Transverse colon (tissue), 4 donors: Measurements from ENCODE around the gene NEURL1B.

ENCODE experiments used
- EP300 ChIP-seq: sonication (generic); formaldehyde crosslinking; IDR thresholded peaks from one replicate; pipeline ENCODE4 v1.6.1; 2017; ENCODE audit warnings: antibody characterized with exemption, low read depth
- POLR2A ChIP-seq: fragments of 450-650 bp; IDR thresholded peaks from one replicate; pipeline ENCODE4 v1.6.1; 2016; ENCODE audit warnings: antibody characterized with exemption, mild to moderate bottlenecking, moderate library complexity
- POLR2AphosphoS5 ChIP-seq, 3 donors: sonication (generic); formaldehyde crosslinking; IDR thresholded peaks; one replicate each; pipeline ENCODE4 v1.6.1; 2016; ENCODE audit warnings: antibody characterized with exemption in 3 of 3
- TF ChIP-seq, protein P1 (sequence below), 5 experiments: fragments of 200-600 bp in 3 of 5; fragments of 450-650 bp in 2 of 5; sonication (generic) in 3 of 5; IDR thresholded peaks; 1 replicate in 2 of 5; 2 replicates in 3 of 5; pipeline ENCODE4 v1.5.1; 2016 to 2017; ENCODE audit warnings: antibody characterized with exemption in 5 of 5, inconsistent platforms in 3 of 5, mild to moderate bottlenecking in 2 of 5, moderate library complexity in 1 of 5

DNA sequence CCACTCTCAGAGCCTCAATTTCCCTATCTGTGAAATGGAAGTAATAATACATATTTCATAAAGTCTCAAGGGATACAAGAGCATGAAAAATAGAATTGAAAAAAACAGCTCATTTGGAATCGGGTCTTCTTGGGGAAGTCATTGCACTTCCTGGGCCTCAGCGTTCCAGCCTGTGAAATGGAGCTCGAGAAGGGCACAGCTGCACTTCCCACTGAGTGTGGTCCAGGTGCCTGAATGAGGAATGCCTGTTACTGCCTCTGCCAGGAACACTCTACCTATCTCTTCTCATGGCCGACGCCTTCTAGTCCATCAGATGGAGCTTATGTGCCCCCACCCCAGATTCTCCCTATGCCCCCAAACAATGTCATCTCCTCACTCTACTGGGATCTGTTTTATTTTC lies 924 bp upstream of the NEURL1B start:
- TF ChIP-seq, protein P1, sequence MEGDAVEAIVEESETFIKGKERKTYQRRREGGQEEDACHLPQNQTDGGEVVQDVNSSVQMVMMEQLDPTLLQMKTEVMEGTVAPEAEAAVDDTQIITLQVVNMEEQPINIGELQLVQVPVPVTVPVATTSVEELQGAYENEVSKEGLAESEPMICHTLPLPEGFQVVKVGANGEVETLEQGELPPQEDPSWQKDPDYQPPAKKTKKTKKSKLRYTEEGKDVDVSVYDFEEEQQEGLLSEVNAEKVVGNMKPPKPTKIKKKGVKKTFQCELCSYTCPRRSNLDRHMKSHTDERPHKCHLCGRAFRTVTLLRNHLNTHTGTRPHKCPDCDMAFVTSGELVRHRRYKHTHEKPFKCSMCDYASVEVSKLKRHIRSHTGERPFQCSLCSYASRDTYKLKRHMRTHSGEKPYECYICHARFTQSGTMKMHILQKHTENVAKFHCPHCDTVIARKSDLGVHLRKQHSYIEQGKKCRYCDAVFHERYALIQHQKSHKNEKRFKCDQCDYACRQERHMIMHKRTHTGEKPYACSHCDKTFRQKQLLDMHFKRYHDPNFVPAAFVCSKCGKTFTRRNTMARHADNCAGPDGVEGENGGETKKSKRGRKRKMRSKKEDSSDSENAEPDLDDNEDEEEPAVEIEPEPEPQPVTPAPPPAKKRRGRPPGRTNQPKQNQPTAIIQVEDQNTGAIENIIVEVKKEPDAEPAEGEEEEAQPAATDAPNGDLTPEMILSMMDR (IDR thresholded peaks at IDR 0.05): no peak
- no peak for TF ChIP-seq POLR2AphosphoS5 (IDR thresholded peaks at IDR 0.05)
- no peak for TF ChIP-seq EP300
- TF ChIP-seq POLR2A: no peak
